Measurements from ENCODE around the gene COL18A1. TPM values are rescaled to one million over a fixed set of nuclear protein-coding genes. Genes with fewer than 3 reads are reported as not detected.

Gene COL18A1
- total RNA-seq, 1 donor from 2014 or later = 52.6 TPM

GRCh38 chr21:45407629-45408247 is 2.8 kb downstream of the COL18A1 start:
- H3K4me1 Mint-ChIP-seq = peaks cover 64% of the 10 kb centered on the region
- no peak overlapping the region for H2AFZ ChIP-seq (replicated peaks)
- no peak for TF ChIP-seq EZH2phosphoT487 (IDR thresholded peaks at IDR 0.05)
- peak; percentile 24 for TF ChIP-seq CTCF (IDR thresholded peaks at IDR 0.05)
- no peak for TF ChIP-seq EZH2 (IDR thresholded peaks at IDR 0.05)

GRCh38 chr21:45408271-45408791 is 3.4 kb downstream of the COL18A1 start:
- H3K4me2 ChIP-seq = no peak overlapping the region
- Mint-ChIP-seq H3K4me1 (peaks cover 70% of the 10 kb centered on the region), H3K27ac (no peak overlapping the region), H3K36me3 (no peaks in the 10 kb centered on the region), H3K9me3 (peaks cover 2% of the 10 kb centered on the region), H3K27me3 (ENCODE audit: insufficient read depth, low read depth) (peaks cover 19% of the 10 kb centered on the region), H3K4me3 (no peak overlapping the region)
- H2AFZ ChIP-seq (replicated peaks) = no peak overlapping the region
- H3K9ac ChIP-seq = no peak overlapping the region
- no peak overlapping the region for H3K4me3 ChIP-seq
- TF ChIP-seq EZH2 (IDR thresholded peaks at IDR 0.05) = no peak
- no peak for TF ChIP-seq EZH2phosphoT487 (IDR thresholded peaks at IDR 0.05)
- TF ChIP-seq CTCF (IDR thresholded peaks at IDR 0.05) = no peak
- H3K36me3 ChIP-seq = no peaks in the 10 kb centered on the region
- peaks cover 51% of the 10 kb centered on the region for H3K4me1 ChIP-seq
- peaks cover 14% of the 10 kb centered on the region for H3K27me3 ChIP-seq
- H3K79me2 ChIP-seq (ENCODE audit: low read depth) = peaks cover 83% of the 10 kb centered on the region
- DNase-seq (ENCODE audit: low spot score) = no peak
- no peaks in the 10 kb centered on the region for H3K9me3 ChIP-seq (ENCODE audit: low read depth)
- peaks cover 43% of the 10 kb centered on the region for H3F3A ChIP-seq (ENCODE audit: low read depth)
- H4K20me1 ChIP-seq (ENCODE audit: low read depth) = peaks cover 69% of the 10 kb centered on the region
- no peak overlapping the region for H3K27ac ChIP-seq

More at GRCh38 chr21:45407629-45408247, 2.8 kb downstream of the COL18A1 start:
- peaks cover 37% of the 10 kb centered on the region for H3F3A ChIP-seq (ENCODE audit: low read depth)
- peak overlapping the region; percentile 85 for H3K4me3 Mint-ChIP-seq
- H3K4me3 ChIP-seq = no peak overlapping the region
- H3K36me3 Mint-ChIP-seq = no peaks in the 10 kb centered on the region
- no peaks in the 10 kb centered on the region for H3K9me3 ChIP-seq (ENCODE audit: low read depth)
- no peak overlapping the region for H3K27ac Mint-ChIP-seq
- H3K4me2 ChIP-seq = peak overlapping the region; percentile 95
- no peak for DNase-seq (ENCODE audit: low spot score)
- no peak overlapping the region for H3K27ac ChIP-seq
- no peak overlapping the region for H3K9ac ChIP-seq
- peaks cover 2% of the 10 kb centered on the region for H3K9me3 Mint-ChIP-seq
- no peaks in the 10 kb centered on the region for H3K36me3 ChIP-seq
- peaks cover 77% of the 10 kb centered on the region for H3K79me2 ChIP-seq (ENCODE audit: low read depth)
- H4K20me1 ChIP-seq (ENCODE audit: low read depth) = peaks cover 63% of the 10 kb centered on the region
- H3K4me1 ChIP-seq = peaks cover 45% of the 10 kb centered on the region
- H3K27me3 ChIP-seq = peaks cover 20% of the 10 kb centered on the region
- peaks cover 21% of the 10 kb centered on the region for H3K27me3 Mint-ChIP-seq (ENCODE audit: insufficient read depth, low read depth)

GRCh38 chr21:45408801-45409261 is 3.9 kb downstream of the COL18A1 start:
- no peaks in the 10 kb centered on the region for H3K9me3 ChIP-seq (ENCODE audit: low read depth)
- Mint-ChIP-seq H3K4me3 (no peak overlapping the region), H3K27ac (no peak overlapping the region), H3K36me3 (no peaks in the 10 kb centered on the region), H3K9me3 (peaks cover 2% of the 10 kb centered on the region), H3K4me1 (peaks cover 70% of the 10 kb centered on the region), H3K27me3 (ENCODE audit: insufficient read depth, low read depth) (peaks cover 17% of the 10 kb centered on the region)
- peaks cover 43% of the 10 kb centered on the region for H3F3A ChIP-seq (ENCODE audit: low read depth)
- no peak for DNase-seq (ENCODE audit: low spot score)
- peaks cover 56% of the 10 kb centered on the region for H3K4me1 ChIP-seq
- no peak overlapping the region for H3K27ac ChIP-seq
- H3K4me2 ChIP-seq = no peak overlapping the region
- peaks cover 9% of the 10 kb centered on the region for H3K27me3 ChIP-seq
- H3K79me2 ChIP-seq (ENCODE audit: low read depth) = peaks cover 88% of the 10 kb centered on the region
- no peak overlapping the region for H3K4me3 ChIP-seq
- H3K36me3 ChIP-seq = no peaks in the 10 kb centered on the region
- TF ChIP-seq CTCF (IDR thresholded peaks at IDR 0.05) (no peak), EZH2phosphoT487 (IDR thresholded peaks at IDR 0.05) (no peak), EZH2 (IDR thresholded peaks at IDR 0.05) (no peak)
- peaks cover 74% of the 10 kb centered on the region for H4K20me1 ChIP-seq (ENCODE audit: low read depth)
- no peak overlapping the region for H3K9ac ChIP-seq
- H2AFZ ChIP-seq (replicated peaks) = no peak overlapping the region
